KMS-11 (cell line): ENCODE measurements around the gene PKD1.
"Not testable (repeated sequence)": the region's sequence is repeated elsewhere in the genome, so short reads cannot be mapped to it uniquely, and the experiment has no call there.

Experiments used
- H2AFZ ChIP-seq: fragments of 200-600 bp; sonication (generic); 2 replicates; pipeline ENCODE4 v1.6.1; 2016; ENCODE audit warnings: antibody characterized with exemption, mixed run types, low read depth
- H3K27ac ChIP-seq: fragments of 200-600 bp; sonication (generic); 2 replicates; pipeline ENCODE4 v1.6.1; 2016; ENCODE audit warnings: mild to moderate bottlenecking, mixed run types
- H3K27me3 ChIP-seq: fragments of 200-600 bp; sonication (generic); 2 replicates; pipeline ENCODE4 v1.6.1; 2017; ENCODE audit warnings: mild to moderate bottlenecking, low read depth, mixed run types, moderate library complexity; ENCODE audit not compliant: insufficient read depth
- H3K36me3 ChIP-seq: fragments of 200-600 bp; sonication (generic); 2 replicates; pipeline ENCODE4 v1.6.1; 2017; ENCODE audit warnings: mild to moderate bottlenecking, mixed run types; ENCODE audit not compliant: insufficient read depth
- H3K4me1 ChIP-seq: fragments of 200-600 bp; sonication (generic); 2 replicates; pipeline ENCODE4 v1.6.1; 2016; ENCODE audit warnings: mild to moderate bottlenecking, low read depth, mixed run types; ENCODE audit not compliant: poor library complexity, severe bottlenecking
- H3K4me2 ChIP-seq: fragments of 200-600 bp; sonication (generic); 2 replicates; pipeline ENCODE4 v1.7.0; 2016; ENCODE audit warnings: mild to moderate bottlenecking, mixed run types
- H3K4me3 ChIP-seq: fragments of 200-600 bp; sonication (generic); IDR thresholded peaks from 2 replicates; pipeline ENCODE4 v1.6.1; 2017; ENCODE audit warnings: low read depth, low read length, mixed read lengths; ENCODE audit not compliant: insufficient read depth
- H3K79me2 ChIP-seq: fragments of 200-600 bp; sonication (generic); 2 replicates; pipeline ENCODE4 v1.6.1; 2016; ENCODE audit warnings: low read depth, mixed run types; ENCODE audit not compliant: insufficient read depth
- H3K9ac ChIP-seq: fragments of 200-600 bp; sonication (generic); 2 replicates; pipeline ENCODE4 v1.6.1; 2016; ENCODE audit warnings: mild to moderate bottlenecking, mixed run types
- H4K20me1 ChIP-seq: fragments of 200-600 bp; sonication (generic); 2 replicates; pipeline ENCODE4 v1.6.1; 2016; ENCODE audit warnings: mild to moderate bottlenecking, mixed run types; ENCODE audit not compliant: insufficient read depth
- TF ChIP-seq, protein P1 (sequence below): fragments of 200-600 bp; sonication (generic); conservative IDR thresholded peaks from 2 replicates; pipeline ENCODE4 v1.6.1; 2017; ENCODE audit warnings: low read depth, mild to moderate bottlenecking, antibody characterized with exemption, low read length, moderate library complexity, mixed read lengths

Gene PKD1

DNA sequence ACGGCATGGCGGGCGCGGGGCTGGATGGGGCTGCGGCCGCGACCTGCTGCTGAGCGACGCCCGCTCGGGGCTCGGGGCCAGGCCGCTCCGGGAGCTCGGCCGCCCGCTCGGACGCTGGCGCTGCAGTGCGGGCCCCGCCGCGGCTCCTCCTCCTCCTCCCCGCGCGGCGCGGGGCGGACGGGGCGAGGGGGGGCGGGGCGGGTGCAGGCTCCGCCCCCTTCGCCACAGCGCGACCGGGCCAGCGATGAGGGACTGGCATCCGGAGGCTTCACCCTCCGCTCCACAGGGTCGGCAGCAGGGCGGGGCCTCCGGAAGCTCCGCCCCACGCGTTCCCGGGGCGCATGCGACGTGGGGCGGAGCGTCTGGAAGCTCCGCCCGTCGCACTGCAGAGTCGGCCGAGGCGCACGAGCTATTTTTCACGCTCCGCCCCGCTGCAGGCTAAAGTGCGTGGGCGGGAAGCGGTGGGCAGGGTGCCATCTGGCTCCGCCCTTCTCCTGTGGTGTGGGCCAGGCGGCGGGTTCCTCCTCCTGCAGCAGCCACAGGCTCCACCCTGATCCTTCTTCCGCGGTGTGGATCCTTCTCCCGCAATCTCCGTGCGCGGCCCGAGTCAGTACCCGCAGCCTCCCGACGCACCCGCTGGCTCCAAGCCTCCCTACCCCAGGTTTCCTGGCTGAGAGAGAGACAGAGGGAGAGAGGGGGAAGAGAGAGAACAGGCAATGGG is at the start of gene PKD1:
Gene PKD1 (minus strand): TSS at position 129 of the 721 bp plus-strand sequence. CDS start 209 bp downstream, outside the sequence.
- H3K4me3 ChIP-seq, H3K36me3 ChIP-seq, H4K20me1 ChIP-seq, H3K79me2 ChIP-seq, H3K27ac ChIP-seq, H3K27me3 ChIP-seq: not testable (repeated sequence)
- H3K9ac ChIP-seq: peak within 1 kb of the TSS; percentile 21; the same call in 1 of the 2 replicates
- peak within 1 kb of the TSS; percentile 64 for H2AFZ ChIP-seq
- H3K4me2 ChIP-seq: peak within 1 kb of the TSS; percentile 63
- H3K4me1 ChIP-seq: peaks cover 16% of the 10 kb centered on the region

DNA sequence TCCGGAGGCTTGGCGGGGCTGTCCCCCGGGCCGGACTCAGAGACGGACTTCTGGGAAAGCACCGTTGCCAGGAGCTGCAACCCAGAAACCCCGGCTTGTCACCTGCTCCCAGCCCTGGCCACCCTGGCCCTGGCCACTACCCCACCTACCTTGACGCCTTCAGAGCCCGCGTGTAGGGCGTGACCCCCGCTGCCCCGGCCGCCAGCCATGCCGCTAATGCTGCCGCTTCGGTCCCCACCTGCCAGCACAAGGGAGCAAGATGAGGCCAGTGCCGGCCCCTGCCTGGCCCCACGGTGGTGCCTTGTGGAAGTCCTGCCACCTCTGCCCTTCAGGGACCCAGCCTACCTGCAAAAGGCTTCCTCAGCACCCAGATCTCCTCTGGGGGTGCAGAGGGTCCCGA is 49.3 kb upstream of the PKD1 start:
- Histone ChIP-seq H3K9ac (no peak overlapping the region), H4K20me1 (no peaks in the 10 kb centered on the region), H3K27ac (no peak overlapping the region), H3K27me3 (peaks cover 21% of the 10 kb centered on the region), H3K36me3 (no peaks in the 10 kb centered on the region), H3K79me2 (no peaks in the 10 kb centered on the region), H3K4me1 (no peaks in the 10 kb centered on the region), H2AFZ (no peak overlapping the region), H3K4me2 (no peak overlapping the region), H3K4me3 (no peak overlapping the region)
- TF ChIP-seq, protein P1, sequence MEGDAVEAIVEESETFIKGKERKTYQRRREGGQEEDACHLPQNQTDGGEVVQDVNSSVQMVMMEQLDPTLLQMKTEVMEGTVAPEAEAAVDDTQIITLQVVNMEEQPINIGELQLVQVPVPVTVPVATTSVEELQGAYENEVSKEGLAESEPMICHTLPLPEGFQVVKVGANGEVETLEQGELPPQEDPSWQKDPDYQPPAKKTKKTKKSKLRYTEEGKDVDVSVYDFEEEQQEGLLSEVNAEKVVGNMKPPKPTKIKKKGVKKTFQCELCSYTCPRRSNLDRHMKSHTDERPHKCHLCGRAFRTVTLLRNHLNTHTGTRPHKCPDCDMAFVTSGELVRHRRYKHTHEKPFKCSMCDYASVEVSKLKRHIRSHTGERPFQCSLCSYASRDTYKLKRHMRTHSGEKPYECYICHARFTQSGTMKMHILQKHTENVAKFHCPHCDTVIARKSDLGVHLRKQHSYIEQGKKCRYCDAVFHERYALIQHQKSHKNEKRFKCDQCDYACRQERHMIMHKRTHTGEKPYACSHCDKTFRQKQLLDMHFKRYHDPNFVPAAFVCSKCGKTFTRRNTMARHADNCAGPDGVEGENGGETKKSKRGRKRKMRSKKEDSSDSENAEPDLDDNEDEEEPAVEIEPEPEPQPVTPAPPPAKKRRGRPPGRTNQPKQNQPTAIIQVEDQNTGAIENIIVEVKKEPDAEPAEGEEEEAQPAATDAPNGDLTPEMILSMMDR: no peak

DNA sequence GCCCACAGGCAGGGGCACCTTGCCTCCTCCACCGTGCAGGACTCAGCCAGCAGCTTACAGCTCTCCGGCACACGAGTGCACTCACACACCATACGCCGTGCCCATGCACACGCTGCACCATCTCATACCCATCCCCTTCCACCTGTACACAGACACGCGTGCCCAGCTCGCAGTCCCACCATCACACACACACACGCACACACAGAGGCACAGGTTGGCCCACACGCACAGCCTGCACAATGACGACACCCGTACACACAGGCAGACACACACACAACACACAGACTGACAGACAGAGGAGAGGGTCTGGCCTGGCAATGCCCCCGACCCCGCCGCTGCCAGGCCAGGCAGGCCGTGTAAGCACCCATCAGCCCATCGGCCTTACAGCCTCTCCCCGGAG is 48.6 kb upstream of the PKD1 start:
- no peaks in the 10 kb centered on the region for H3K4me1 ChIP-seq
- no peak overlapping the region for H3K27ac ChIP-seq
- TF ChIP-seq, protein P1: no peak
- H2AFZ ChIP-seq: no peak overlapping the region
- no peaks in the 10 kb centered on the region for H4K20me1 ChIP-seq
- H3K9ac ChIP-seq: no peak overlapping the region
- H3K4me3 ChIP-seq: no peak overlapping the region
- H3K36me3 ChIP-seq: no peaks in the 10 kb centered on the region
- H3K79me2 ChIP-seq: no peaks in the 10 kb centered on the region
- H3K4me2 ChIP-seq: no peak overlapping the region
- H3K27me3 ChIP-seq: peaks cover 21% of the 10 kb centered on the region

DNA sequence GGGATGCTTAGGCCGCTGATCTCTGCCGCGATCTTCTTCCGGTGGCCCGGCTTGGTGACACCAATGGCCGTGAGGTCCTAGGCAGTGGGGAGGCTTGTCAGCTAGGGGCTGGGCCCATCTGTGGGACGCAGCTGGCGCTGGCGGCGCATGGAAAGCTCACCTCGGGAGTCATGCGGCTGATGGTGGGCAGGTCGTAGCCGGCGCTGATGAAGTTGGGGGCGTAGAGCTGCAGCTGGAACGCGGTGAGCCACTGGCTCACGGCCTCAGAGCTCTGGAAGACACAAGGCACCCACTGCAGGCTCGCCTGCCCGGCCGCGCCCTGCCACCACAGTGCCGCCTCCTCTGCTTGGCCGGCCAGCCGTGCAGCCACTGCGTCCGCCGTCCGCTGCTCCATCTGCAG is 48.0 kb upstream of the PKD1 start:
- no peaks in the 10 kb centered on the region for H3K79me2 ChIP-seq
- no peaks in the 10 kb centered on the region for H3K36me3 ChIP-seq
- TF ChIP-seq, protein P1: no peak
- no peak overlapping the region for H3K4me2 ChIP-seq
- no peak overlapping the region for H2AFZ ChIP-seq
- H4K20me1 ChIP-seq: no peaks in the 10 kb centered on the region
- no peak overlapping the region for H3K27ac ChIP-seq
- no peak overlapping the region for H3K9ac ChIP-seq
- H3K27me3 ChIP-seq: peaks cover 21% of the 10 kb centered on the region
- H3K4me1 ChIP-seq: no peaks in the 10 kb centered on the region
- H3K4me3 ChIP-seq: no peak overlapping the region

DNA sequence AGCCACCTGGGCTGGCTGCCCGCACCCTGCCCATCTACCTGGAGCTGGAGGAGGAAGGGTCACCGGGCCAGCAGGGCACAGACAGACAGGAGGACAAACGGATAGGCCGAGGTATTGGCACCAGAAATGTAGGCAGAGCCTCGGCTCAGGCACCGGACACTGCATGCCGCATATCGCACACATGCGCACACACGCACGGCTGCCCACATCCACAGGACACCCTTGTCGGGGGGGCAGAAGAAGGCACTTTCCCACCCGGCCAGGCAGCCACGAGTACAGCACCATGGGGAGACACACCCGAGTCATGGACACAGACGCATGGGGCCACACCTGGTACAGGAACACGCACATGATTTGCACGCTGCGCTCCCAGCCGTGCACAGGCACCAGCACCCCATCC is 46.3 kb upstream of the PKD1 start:
- Histone ChIP-seq H3K27ac (no peak overlapping the region), H3K4me3 (no peak overlapping the region), H3K27me3 (peaks cover 21% of the 10 kb centered on the region), H3K4me1 (no peaks in the 10 kb centered on the region), H3K79me2 (no peaks in the 10 kb centered on the region), H3K36me3 (no peaks in the 10 kb centered on the region), H4K20me1 (no peaks in the 10 kb centered on the region), H3K9ac (no peak overlapping the region), H3K4me2 (no peak overlapping the region), H2AFZ (no peak overlapping the region)
- TF ChIP-seq, protein P1: no peak
